Brain microvascular endothelial cell (primary cell): ENCODE data around the gene TNIK.

Experiments
- DNase-seq: peaks from one replicate; pipeline ENCODE4 v3.0.0-alpha.2; 2020
- H3K27ac ChIP-seq: fragments of 250-450 bp; sonication (Bioruptor Pico); 2 replicates; pipeline ENCODE4 v1.5.1; 2020; ENCODE audit warnings: mild to moderate bottlenecking, moderate library complexity
- H3K27me3 ChIP-seq: fragments of 250-450 bp; sonication (Bioruptor Pico); replicated peaks from 2 replicates; pipeline ENCODE4 v1.5.1; 2020; ENCODE audit warnings: mild to moderate bottlenecking
- H3K36me3 ChIP-seq: fragments of 250-450 bp; sonication (Bioruptor Pico); replicated peaks from 2 replicates; pipeline ENCODE4 v1.5.1; 2020; ENCODE audit warnings: mild to moderate bottlenecking
- H3K4me3 ChIP-seq: 2 replicates; pipeline ENCODE4 v1.5.1; 2011; ENCODE audit warnings: low read depth, mild to moderate bottlenecking, control low read depth, low read length, moderate library complexity
- in situ Hi-C: cut with HindIII; loops from 2 replicates; pipeline ENCODE4 v1.10.0; 2017; ENCODE audit warnings: low sequenced_read_pairs, low pct_ligation_motif_present
- TF ChIP-seq, protein P1 (sequence below): IDR thresholded peaks from 2 replicates; pipeline ENCODE4 v1.5.1; 2011; ENCODE audit warnings: low read depth, mild to moderate bottlenecking, moderate library complexity, low read length, control low read depth, inconsistent platforms; ENCODE audit errors: missing control alignments

Gene TNIK

GRCh38 chr3:171435757-171436156 is 24.4 kb downstream of the TNIK start:
- TF ChIP-seq, protein P1, sequence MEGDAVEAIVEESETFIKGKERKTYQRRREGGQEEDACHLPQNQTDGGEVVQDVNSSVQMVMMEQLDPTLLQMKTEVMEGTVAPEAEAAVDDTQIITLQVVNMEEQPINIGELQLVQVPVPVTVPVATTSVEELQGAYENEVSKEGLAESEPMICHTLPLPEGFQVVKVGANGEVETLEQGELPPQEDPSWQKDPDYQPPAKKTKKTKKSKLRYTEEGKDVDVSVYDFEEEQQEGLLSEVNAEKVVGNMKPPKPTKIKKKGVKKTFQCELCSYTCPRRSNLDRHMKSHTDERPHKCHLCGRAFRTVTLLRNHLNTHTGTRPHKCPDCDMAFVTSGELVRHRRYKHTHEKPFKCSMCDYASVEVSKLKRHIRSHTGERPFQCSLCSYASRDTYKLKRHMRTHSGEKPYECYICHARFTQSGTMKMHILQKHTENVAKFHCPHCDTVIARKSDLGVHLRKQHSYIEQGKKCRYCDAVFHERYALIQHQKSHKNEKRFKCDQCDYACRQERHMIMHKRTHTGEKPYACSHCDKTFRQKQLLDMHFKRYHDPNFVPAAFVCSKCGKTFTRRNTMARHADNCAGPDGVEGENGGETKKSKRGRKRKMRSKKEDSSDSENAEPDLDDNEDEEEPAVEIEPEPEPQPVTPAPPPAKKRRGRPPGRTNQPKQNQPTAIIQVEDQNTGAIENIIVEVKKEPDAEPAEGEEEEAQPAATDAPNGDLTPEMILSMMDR, result no peak
- Histone ChIP-seq H3K27me3 (no peaks in the 10 kb centered on the region), H3K27ac (no peak overlapping the region), H3K4me3 (no peak overlapping the region), H3K36me3 (no peaks in the 10 kb centered on the region)
- in situ Hi-C loops, result no loop called here
- DNase-seq, result no peak

- no peak overlapping the region for H3K27ac ChIP-seq
- no peaks in the 10 kb centered on the region for H3K36me3 ChIP-seq
- no peak for DNase-seq
- H3K4me3 ChIP-seq, result no peak overlapping the region
- in situ Hi-C loops, result no loop called here
- TF ChIP-seq, protein P1, result no peak
- H3K27me3 ChIP-seq, result no peaks in the 10 kb centered on the region
Measured at GRCh38 chr3:171435143-171435542, 25.1 kb downstream of the TNIK start.

DNA sequence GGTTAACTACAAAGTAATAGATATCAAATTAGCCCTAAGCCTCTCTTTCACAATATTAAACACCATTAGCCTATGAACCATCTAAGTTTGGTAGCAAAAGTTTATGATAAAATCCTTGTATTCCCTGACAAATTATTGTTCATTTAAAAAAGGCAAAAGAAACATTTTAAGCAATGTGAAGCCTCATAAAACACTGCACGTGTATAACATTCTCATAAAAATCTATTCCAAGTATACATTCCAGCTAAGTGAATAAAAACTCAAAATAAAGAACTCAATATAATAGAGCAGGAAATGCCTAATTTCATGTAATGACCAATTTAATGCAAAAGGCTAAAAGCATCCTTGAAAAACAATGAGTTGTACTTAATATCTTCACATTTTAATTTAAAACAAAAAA is 27.7 kb downstream of the TNIK start:
- TF ChIP-seq, protein P1, result no peak
- no peak for DNase-seq
- no peak overlapping the region for H3K27ac ChIP-seq
- no peak overlapping the region for H3K4me3 ChIP-seq
- no peaks in the 10 kb centered on the region for H3K36me3 ChIP-seq
- in situ Hi-C loops, result no loop called here
- H3K27me3 ChIP-seq, result no peaks in the 10 kb centered on the region

- in situ Hi-C loops, result no loop called here
Measured at GRCh38 chr3:171431550-171431949, 28.7 kb downstream of the TNIK start.

GRCh38 chr3:171430530-171430929 is 29.7 kb downstream of the TNIK start:
- Histone ChIP-seq H3K27me3 (no peaks in the 10 kb centered on the region), H3K4me3 (no peak overlapping the region), H3K27ac (no peak overlapping the region), H3K36me3 (no peaks in the 10 kb centered on the region)
- no peak for DNase-seq
- TF ChIP-seq, protein P1, result no peak
- in situ Hi-C loops, result no loop called here

More at GRCh38 chr3:171431550-171431949, 28.7 kb downstream of the TNIK start:
- no peak for DNase-seq
- Histone ChIP-seq H3K4me3 (no peak overlapping the region), H3K27ac (no peak overlapping the region), H3K36me3 (no peaks in the 10 kb centered on the region), H3K27me3 (no peaks in the 10 kb centered on the region)
- TF ChIP-seq, protein P1, result no peak

GRCh38 chr3:171429635-171430034 is 30.6 kb downstream of the TNIK start:
- Histone ChIP-seq H3K27ac (no peak overlapping the region), H3K36me3 (no peaks in the 10 kb centered on the region), H3K27me3 (no peaks in the 10 kb centered on the region), H3K4me3 (no peak overlapping the region)
- in situ Hi-C loops, result no loop called here
- TF ChIP-seq, protein P1, result no peak
- DNase-seq, result no peak
